WI38 (cell line): ENCODE results near the gene KCNH3.

Experiments
- H3K4me3 ChIP-seq: 2 replicates; pipeline ENCODE4 v1.5.1; 2011; ENCODE audit warnings: low read depth, mild to moderate bottlenecking, control low read depth, low read length
- TF ChIP-seq, protein P1 (sequence below): IDR thresholded peaks from 2 replicates; pipeline ENCODE4 v1.5.1; 2012; ENCODE audit warnings: low read depth, mild to moderate bottlenecking, control low read depth, low read length

Gene KCNH3

DNA sequence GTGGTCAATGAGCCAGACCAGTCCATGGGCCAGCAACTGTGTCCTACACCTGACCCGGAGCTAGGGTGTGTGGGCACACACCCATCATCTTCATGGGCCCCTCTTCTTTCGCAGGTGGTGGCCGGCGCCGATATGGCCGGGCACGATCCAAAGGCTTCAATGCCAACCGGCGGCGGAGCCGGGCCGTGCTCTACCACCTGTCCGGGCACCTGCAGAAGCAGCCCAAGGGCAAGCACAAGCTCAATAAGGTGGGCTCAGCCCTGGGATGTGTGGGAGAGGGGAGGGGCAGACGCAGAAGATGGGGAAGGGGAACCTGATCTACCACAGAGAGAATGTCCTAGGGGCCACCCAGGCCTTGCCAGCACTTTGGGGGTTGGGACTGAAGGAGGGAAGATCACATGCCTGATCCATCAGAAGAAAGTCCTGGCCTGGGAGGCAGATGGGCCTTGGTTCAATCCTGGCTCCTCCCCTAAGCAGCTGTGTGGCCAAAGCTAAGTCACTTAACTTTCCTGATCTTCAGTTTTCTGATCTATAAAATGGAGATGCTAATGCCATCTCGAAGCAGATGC is 3.8 kb downstream of the KCNH3 start:
- no peak overlapping the region for H3K4me3 ChIP-seq
- TF ChIP-seq, protein P1, sequence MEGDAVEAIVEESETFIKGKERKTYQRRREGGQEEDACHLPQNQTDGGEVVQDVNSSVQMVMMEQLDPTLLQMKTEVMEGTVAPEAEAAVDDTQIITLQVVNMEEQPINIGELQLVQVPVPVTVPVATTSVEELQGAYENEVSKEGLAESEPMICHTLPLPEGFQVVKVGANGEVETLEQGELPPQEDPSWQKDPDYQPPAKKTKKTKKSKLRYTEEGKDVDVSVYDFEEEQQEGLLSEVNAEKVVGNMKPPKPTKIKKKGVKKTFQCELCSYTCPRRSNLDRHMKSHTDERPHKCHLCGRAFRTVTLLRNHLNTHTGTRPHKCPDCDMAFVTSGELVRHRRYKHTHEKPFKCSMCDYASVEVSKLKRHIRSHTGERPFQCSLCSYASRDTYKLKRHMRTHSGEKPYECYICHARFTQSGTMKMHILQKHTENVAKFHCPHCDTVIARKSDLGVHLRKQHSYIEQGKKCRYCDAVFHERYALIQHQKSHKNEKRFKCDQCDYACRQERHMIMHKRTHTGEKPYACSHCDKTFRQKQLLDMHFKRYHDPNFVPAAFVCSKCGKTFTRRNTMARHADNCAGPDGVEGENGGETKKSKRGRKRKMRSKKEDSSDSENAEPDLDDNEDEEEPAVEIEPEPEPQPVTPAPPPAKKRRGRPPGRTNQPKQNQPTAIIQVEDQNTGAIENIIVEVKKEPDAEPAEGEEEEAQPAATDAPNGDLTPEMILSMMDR, result no peak

DNA sequence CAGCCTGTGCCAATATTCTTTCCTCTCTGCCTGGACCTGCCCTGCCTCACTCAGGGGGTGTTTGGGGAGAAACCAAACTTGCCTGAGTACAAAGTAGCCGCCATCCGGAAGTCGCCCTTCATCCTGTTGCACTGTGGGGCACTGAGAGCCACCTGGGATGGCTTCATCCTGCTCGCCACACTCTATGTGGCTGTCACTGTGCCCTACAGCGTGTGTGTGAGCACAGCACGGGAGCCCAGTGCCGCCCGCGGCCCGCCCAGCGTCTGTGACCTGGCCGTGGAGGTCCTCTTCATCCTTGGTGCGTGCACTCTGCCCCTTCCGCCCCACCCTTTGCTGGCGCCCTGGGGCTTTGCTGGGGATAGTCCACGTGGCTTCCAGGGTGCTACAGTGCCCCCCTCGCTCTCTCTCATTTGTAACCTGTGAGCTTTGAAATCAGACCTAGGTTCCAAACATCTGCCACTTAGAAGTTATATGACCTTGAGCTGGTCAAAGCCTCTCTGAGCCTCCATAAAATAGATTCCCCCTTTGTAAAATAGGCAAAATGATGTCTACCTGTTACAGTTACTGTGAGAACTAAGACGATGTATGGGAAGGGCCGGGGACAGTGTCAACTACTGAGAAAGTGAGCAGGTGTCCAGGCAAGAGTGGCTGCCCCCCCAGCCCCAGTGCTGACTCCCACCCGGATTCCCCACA is 4.5 kb downstream of the KCNH3 start:
- TF ChIP-seq, protein P1, result no peak
- no peak overlapping the region for H3K4me3 ChIP-seq

DNA sequence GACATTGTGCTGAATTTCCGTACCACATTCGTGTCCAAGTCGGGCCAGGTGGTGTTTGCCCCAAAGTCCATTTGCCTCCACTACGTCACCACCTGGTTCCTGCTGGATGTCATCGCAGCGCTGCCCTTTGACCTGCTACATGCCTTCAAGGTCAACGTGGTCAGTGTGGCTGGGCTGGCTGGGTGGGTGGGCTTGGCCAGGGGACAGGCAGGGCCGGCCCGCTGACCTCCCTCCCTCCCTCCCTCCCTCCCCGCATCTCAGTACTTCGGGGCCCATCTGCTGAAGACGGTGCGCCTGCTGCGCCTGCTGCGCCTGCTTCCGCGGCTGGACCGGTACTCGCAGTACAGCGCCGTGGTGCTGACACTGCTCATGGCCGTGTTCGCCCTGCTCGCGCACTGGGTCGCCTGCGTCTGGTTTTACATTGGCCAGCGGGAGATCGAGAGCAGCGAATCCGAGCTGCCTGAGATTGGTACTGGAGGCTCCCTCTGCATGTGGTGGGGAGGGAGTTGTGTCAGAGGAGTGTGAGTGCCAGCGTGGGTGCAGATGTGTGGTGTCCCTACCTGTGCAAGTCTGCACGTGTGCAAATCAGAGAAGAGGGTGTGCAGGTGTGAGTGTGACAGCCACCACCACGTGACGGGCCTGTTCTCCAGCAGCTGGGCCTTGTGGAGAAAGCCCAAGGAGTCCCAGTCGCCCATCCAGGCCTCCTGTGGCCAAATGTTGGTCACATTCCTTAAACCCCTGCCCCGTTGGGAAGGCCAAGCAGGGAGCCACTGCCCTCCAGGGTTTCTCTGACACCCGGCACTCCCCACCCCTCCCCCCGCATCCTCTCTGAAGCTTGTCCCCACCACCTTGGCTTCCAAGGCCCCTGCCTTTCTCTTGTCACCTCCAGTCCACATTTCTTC is 5.3 kb downstream of the KCNH3 start:
- TF ChIP-seq, protein P1, result no peak
- H3K4me3 ChIP-seq, result no peak overlapping the region

DNA sequence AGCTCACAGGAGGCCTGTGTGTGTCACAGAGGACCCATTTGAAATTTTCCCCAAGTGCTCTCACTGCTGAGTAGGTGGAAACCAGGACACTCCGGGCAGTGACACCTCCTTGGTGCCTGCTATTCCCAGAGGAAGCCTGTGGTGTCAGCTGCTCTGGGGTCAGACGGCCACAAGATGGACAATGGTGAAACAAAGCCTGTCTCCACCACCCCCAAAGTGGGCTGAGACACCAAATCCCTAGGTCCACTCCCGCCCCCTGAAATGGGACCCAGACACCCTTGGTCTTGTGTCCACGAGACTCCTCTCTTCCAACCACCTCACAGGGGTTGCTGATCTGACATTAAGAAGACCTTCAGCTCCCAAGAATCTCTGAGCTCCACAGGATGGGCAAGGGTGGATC is 7.0 kb downstream of the KCNH3 start:
- TF ChIP-seq, protein P1, result no peak
- no peak overlapping the region for H3K4me3 ChIP-seq

DNA sequence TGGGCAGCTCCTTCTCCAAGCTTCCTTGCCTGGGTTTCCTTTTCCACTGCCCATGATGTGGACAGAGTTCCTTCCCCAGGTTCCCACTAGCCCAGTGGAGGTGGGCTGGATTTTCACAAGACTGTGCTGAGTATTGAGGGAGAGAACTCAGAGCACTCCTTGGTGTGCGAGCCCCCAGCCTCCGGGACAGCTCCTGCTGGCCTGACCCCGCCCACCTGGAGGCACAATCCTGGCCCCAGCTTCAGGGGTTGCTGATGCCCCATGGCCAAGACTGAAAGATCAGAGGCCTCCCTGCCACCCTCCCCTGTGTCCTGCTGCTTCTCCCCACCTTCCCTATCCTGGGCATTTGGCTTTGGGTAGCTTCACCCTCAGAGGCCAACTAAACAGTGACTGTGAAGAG is 7.7 kb downstream of the KCNH3 start:
- TF ChIP-seq, protein P1, result no peak
- H3K4me3 ChIP-seq, result no peak overlapping the region

DNA sequence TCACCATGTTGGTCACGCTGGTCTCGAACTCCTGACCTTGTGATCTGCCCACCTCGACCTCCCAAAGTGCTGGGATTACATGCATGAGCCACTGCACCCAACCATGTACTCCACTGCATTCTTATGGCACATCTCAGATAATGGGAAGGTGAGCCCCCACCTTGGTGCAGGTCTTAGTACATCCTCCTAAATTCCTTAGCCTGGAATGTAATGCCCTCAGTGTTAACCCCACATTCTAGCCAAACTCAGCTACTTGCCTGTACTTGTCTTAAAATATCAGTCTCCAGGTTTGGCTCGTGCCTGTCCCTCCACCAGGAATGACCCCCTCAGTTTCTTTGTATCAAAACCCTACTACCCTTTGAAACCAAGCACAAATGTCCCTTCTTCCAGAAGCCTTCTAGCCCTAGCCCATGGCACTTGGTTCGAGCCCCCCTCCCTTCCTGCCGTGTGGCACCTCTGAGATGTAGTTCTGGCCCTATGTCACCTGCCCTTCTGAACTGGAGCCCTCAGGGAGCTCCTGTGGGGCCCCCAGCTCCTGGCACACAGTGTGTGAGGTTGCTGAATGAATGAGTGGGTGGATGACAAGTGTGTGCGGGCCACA is 8.4 kb downstream of the KCNH3 start:
- H3K4me3 ChIP-seq, result no peak overlapping the region
- TF ChIP-seq, protein P1, result no peak

DNA sequence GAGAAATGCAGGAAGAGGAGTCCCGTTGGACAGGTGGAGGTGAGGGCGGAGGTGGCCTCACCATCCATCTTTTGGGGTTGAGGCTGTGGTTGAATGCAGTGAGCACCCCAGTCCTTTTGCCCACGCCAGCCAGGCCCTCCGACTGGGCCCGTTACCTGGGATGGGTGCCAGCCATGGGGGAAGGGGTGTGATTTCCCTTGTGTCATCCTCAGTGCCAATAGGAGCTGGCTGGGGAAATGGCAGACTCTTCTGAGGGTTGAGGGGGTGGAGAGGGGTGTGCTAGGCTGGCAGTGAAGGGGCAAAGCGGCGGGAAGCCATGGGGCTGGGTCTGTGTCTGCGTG is 9.6 kb downstream of the KCNH3 start:
- no peak overlapping the region for H3K4me3 ChIP-seq
- TF ChIP-seq, protein P1, result no peak
